Fibroblast of the conjunctiva (primary cell): ENCODE data around the gene OR52J3.
"Not testable (repeated sequence)": the region's sequence is repeated elsewhere in the genome, so short reads cannot be mapped to it uniquely, and the experiment has no call there.

ENCODE experiments used
- DNase-seq: peaks from one replicate; pipeline ENCODE4 v3.0.0-alpha.2; 2010; ENCODE audit warnings: low read depth

Gene OR52J3

DNA sequence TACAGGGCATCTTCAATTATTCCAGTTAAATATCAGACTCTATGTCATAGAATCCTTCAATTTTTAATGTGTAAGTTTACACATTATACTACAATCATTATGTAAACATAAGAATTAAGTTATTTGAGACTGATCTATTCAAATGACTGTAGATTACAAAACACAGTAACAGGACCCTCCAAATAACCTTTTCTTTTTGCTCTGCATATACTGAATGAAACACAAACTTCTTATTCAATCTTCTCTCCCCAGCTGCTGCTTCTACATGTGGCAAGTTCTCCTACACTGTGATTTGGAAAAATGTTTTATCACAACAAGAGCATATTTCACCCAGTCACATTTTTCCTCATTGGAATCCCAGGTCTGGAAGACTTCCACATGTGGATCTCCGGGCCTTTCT, at the start of gene OR52J3:
Gene OR52J3 (plus strand): TSS at position 301 of the 400 bp plus-strand sequence. CDS start 0 bp downstream, at position 301.
- no peak for DNase-seq

DNA sequence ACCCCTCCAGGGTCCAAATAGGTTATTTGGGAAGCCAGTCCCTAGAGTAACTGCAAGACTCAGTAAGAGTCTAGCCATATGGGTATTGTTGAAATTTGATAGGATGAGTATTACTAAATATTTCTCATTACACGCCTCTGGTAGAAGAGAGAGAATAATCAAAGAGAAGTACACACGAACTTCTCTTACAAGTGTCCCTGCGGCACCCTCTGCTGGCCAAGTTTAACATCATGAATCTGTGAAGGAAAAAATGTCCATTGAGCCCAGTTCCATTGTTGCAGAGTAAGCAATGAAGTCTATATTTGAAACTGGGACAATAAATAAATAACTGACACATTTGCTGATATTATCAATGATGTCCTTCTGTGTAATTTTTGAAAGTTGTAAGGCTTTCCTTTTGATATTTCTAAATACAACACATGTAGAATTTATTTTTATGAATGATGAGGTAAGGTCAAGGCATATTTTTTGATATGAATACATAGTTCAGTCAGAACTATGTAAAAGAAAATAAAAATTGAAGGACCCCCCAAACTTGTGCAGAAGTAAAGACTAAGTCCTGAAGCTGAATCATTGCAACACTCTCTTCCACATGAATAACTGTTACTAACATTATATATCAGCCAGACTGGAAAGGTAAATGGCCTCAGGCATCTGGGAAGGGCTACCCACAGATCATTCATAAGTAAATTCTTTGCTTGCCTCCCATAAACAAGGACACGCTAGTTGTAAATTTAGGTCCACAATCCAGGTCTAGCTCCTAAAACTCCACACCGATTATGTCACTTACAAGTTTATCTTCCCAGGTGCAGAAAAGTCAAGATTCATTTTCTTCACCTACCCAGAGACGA, 41.7 kb upstream of the OR52J3 start:
- peak; percentile 29 for DNase-seq

DNA sequence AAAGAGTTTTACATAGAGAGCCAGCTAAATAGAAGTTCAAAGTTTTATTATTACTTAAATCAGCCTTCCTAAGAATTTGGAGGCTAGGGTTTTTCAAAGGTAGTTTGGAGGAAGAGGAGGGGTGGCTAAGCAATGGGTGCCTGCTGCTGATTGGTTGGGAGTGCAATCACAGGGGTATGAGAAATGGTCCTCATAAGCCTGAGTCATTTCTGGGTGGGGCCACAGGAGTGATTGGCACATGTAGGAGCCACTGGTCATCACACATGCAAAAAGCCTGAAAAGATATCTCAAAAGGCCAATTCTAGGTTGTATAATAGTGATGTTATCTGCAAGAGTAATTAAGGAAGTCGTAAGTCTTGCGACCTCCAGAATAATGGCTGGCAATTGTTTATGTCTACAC, 38.8 kb upstream of the OR52J3 start:
- no peak for DNase-seq

DNA sequence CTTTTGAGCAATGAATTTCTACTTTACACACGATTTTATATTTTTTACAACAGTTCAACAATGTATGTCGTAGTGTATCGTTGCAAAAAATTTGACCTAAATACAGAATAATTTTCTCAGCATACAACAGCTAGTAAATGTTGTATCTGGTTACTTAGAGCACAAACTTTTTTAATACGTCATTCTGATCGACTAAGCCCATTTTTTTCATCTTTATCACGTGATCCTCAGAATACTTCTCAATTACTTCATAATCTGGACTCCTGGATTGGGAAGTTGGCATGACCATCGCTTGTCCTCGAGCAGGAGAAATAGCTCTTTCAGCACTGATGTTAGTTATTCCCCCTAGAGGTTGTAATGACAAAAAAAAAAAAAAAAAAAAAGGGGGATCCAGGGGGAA, 35.1 kb upstream of the OR52J3 start:
- DNase-seq: no peak

DNA sequence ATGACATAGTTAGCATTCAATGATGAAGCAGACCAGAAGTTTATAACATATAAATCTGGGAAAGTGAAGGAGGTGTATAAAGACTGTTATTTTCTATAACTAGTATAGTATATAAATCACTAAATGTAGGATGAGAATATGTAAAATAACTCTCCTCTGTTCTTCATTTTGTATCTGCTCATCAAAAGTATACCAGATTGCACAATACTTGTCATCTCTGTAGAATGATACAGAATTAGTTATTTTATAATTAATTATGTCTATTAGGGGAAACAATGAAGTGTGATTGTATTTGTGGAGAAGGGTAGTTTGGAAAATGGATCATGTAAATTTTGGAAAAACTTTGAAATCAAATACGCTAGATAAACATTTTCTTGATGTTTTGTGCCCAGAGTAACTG, 33.3 kb upstream of the OR52J3 start:
- DNase-seq: no peak

DNA sequence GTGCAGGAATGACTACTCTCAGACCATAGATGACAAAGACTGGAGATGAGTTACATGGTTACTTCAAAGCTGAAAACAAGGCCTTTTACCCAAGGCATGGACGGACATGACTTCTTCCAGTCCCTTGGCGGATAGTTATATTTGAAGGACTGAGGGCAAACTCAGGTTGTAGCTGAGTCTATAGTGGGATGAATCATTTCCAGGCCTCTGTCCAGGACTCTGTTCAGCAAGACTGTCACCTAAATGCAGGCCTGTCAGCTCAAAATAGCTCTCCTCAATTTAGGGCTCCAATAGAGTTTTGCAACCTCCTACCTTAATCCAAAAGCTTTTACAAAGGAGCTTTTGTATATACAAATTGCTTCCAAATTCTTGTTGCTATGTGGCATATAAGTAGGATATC, 24.3 kb upstream of the OR52J3 start:
- DNase-seq: no peak

DNA sequence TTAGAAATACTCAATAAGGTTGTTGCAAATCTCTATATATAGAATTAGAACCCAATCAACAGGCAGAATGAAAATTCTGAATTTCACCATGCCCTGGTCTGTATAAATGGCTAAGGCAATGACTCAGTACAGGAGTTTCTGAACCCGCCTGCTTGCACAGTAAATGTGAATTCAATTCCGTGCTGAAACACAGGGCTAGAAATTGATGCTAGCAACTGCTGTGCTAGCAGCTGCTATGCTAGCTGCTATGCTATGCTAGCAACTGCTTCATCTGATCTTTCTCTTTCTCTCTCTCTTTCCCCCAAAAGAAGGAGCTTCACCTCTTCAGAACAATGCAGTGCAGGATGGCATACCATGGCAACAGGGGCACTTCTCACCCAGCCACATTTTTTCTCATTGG, 9.7 kb upstream of the OR52J3 start:
- DNase-seq: no peak

DNA sequence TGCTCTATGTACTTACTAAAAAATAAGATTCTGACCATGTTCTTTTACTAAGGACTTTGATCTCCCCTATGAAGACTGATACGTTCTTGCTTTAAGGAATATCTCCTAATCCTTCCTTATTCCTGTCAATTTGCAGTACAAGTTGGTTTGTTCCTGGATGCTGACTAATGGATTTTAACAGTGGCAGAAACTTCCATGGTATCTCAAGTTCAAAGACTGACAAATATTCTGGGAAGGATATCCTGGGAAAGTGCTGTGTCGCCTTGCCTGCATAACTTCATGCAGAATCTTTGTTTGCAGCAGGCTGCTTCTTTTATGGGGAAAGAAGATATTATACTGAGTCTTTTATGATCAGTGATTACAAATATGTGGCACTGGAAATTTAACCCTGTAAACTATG, 8.4 kb upstream of the OR52J3 start:
- no peak for DNase-seq

DNA sequence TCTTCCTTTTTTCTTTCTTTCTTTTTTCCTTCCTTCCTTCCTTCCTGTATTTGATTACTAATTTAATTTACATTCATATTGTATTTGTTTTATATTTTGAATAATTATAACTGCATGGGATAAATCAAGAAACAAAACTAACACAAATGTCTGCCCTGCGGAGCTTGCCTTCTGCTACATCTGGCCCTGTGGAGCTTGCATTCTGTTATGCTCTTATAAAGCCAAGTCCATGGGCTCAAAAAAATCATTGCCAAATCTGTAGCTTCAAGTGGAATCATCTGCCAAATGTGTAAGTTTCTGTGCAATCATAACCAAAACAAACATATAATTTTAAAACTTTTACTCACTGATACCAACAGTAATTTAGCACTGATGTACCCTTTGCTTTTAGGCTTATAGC, 8.0 kb upstream of the OR52J3 start:
- no peak for DNase-seq

DNA sequence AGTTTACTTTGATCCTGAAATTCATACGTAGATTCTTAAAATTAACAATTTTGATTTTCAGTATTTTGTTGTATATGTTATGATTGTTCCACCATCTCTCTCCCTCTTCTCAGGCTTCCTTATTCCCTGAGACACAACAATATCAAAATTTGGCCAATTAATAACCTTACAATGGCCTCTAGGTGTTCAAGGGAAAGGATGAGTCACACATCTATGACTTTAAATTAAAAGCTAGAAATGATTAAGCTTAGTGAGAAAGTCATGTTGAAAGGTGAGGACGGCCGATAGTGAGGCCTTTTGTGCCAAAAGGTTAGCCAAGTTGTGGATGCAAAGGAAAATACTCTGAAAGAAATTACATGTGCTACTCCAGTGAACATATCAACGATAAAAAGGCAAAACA, 5.5 kb upstream of the OR52J3 start:
- no peak for DNase-seq

DNA sequence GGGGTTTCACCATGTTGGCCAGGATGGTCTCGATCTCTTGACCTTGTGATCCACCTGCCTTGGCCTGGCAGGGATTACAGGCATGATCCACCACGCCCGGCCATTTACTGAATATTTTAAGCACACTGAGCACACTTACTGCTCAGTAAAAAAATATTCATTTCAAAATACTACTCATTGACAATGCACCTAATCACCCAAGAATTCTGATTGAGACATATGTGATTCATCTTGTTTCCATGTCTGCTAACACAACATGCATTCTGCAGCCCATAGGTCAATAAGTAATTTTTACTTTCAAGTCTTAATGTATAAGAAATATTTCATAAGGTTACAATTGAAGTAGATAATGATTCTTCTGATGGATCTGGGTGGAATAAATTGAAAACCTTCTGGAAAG, 4.2 kb upstream of the OR52J3 start:
- no peak for DNase-seq

DNA sequence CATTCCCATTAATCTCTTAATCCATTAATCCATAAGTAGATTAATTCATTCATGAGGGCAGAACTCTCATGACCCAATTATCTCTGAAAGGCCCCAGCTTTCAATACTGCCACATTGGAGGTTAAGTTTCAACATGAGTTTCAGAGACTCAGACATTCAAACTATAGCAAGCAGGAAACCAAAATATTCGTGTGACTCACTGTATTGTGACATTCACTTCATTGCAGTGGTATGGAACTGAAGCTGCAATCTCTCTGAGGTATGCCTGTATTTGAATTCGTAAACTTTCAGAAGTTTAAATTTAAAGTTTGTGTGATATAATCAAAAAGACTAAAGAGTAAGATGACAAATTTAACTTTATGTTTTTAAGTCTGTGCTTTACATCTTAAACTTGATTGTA, 2.9 kb upstream of the OR52J3 start:
- DNase-seq: no peak

DNA sequence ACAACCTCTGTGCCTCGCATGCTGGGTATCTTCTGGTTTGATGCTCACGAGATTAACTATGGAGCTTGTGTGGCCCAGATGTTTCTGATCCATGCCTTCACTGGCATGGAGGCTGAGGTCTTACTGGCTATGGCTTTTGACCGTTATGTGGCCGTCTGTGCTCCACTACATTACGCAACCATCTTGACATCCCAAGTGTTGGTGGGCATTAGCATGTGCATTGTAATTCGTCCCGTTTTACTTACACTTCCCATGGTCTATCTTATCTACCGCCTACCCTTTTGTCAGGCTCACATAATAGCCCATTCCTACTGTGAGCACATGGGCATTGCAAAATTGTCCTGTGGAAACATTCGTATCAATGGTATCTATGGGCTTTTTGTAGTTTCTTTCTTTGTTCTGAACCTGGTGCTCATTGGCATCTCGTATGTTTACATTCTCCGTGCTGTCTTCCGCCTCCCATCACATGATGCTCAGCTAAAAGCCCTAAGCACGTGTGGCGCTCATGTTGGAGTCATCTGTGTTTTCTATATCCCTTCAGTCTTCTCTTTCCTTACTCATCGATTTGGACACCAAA, 516 bp downstream of the OR52J3 start:
- DNase-seq: no peak

DNA sequence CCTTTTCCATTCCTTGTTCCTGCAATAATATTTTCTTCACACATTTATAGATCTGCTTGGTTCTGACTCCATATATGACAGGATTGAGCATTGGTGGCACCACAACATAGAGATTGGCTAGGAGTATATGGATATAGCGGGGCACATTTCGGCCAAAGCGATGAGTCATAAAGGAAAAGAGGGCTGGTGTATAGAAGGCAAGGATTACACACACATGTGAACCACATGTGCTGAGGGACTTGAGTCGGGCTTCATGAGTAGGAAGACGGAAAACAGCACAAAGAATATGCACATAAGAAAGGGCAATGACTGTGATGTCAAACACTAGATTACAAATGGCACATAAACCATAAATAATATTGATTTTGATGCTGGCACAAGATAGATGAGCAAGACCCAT, 12.4 kb downstream of the OR52J3 start:
- not testable (repeated sequence) for DNase-seq

DNA sequence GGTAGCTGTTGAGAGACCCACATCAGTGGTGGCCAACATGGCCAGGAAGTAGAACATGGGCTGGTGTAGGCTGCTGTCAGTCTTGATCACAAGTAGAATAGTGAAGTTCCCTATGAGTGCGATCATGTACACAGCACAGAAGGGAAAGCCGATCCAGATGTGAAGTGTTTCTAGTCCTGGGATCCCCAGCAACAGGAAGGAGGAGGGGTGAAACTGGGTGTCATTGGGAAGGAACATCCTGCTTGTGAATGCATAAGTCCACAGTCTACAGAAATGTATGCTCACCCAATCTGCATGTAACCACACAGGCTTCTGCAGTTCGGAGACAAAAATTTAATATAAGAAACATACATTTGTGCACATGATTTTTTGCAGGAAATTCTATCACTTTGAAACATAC, 13.1 kb downstream of the OR52J3 start, which contains the start of gene OR52E2:
Gene OR52E2 (minus strand): TSS at position 237 of the 400 bp plus-strand sequence. CDS start 0 bp downstream, at position 237.
- DNase-seq: no peak

DNA sequence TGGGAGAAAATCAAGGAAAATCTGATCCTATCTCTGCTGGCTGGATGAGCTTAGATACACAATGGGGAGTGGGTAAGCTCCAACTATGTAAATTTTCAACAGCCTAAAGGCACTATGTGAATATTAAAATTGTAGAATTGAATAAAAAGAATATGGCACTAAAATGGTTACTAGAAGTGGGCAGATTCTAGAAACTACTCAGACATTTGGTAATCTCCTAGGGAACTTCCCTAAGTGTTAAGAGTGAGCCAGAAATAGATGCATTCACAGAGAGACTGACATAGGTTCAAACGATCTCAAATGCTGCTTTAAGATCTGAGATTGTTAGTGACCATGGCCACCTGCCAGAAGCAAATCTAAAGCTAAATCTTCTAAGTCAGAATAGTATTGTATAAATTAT, 18.7 kb downstream of the OR52J3 start:
- DNase-seq: no peak

DNA sequence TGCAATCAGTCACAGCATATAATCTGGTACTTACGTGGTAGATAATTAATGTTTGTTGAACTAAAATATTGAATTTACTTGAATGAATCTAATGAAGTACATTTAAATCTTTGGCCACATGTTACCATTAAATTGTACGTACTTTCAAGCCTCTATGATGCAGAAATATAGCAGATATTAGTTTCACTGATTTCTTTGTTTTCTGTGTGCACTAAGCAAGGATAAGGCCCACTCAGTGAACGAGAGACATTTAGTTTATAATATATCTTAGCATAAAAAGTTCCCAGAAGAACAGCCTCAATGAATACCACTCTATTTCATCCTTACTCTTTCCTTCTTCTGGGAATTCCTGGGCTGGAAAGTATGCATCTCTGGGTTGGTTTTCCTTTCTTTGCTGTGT, 22.9 kb downstream of the OR52J3 start, which contains the start of gene OR52E1:
Gene OR52E1 (plus strand): TSS at position 301 of the 400 bp plus-strand sequence.
- no peak for DNase-seq

DNA sequence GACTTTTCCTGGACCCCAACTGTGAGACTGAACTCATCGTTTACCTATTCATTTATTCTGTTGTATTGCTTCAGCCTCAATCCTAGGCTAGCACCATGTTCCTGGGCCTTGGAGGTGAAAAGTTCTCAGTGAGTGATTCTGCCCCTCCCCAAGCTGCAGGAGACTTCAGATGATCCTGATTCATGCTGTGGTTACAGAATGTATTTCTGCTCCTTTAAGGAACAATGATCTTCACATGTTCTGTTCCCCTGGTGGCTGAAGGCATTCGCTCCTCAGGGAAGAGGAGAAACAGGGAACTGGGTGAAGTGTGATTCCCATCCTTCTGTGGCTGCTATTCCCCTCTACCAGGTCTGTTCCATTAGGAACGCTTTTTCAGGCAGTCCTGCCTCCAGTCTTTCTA, 25.5 kb downstream of the OR52J3 start:
- DNase-seq: no peak

DNA sequence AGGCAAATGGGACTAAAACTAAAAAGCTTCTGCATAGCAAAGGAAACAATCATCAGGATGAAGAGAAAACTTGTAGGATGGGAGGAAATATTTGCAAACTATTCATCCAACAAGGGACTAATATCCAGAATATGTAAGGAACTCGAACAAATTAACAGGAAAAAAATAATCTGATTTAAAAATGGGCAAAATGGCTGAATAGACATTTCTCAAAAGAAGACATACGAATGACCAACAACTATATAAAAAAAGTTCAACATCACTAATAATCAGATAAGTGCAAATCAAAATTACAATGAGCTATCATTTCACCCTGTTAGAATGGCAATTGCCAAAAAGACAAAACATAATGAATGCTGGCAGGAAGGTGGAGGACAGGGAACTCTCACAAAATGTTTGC, 35.1 kb downstream of the OR52J3 start:
- DNase-seq: no peak

DNA sequence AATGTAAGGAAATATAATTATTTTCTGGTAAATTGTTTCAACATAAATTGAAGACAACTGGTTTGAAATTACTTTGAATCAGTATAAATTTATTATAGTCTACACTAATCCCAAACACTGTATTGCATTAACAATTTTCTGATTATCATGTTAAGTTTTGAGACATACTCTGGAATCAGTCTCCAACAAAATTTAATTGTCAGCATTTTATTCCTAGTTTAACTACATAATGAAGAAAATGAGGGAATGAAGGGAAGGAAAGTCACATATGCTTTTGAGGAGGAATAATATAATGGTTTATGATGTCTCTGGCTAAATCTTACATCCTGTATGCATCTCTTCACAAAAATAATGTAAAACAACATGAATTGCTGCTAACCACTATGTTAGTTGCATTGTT, 37.3 kb downstream of the OR52J3 start:
- DNase-seq: no peak

DNA sequence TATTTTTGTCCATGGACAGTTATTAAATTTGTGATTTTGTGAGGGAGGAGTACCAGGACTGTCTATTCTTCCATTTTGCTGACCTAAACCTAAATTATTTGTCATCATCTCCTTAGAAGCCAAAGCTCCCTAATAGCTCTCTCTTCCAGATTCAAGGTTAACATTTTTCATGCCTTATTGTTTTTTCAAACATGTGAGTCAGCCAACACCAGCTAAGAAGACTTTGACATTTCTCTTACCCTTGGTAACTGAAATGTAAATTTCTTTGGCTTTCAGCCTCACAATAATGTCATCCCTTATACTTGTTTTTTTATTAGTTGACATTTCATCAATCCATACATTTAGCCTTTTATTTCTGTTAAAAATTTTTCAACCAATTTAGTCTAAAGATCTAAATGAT, 42.2 kb downstream of the OR52J3 start:
- DNase-seq: no peak

DNA sequence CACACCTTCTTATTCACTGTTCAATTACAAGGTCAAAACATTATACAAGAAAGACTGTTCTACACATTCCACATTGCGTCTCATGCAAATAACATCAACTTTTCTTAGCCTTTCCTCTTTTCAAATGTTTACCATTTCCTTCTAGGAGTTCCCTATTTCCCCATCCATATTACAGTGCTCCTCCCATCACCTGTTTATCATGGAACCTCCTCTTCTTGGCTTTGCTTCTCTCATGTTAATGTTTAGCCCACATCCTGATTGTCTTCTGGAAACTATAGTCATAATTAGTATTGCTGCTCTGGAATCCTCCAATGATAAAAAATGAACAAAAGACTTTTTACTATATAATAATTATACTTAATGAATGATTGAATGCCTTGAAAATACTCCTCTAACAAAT, 44.3 kb downstream of the OR52J3 start:
- no peak for DNase-seq

DNA sequence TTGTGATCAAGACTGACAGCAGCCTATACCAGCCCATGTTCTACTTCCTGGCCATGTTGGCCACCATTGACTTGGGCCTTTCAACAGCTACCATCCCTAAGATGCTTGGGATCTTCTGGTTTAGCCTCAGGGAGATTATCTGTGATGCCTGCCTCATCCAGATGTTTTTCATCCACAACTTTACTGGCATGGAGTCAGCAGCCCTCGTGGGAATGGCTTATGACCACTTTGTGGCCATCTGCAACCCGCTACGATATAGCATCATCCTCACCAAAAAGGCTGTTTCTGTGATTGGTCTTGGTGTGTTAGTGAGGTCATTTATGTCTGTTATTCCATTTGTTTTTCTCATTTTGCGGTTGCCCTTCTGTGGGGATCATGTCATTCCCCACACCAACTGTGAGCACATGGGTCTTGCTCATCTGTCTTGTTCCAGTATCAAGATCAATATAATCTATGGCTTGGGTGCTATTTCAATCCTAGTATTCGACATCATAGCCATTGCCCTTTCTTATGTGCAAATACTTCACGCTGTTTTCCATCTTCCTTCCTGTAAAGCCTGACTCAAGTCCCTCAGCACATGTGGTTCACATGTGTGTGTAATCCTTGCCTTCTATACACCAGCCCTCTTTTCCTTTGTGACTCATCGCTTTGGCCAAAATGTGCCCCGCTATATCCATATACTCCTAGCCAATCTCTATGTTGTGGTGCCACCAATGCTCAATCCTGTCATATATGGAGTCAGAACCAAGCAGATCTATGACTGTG, 46.7 kb downstream of the OR52J3 start:
- no peak for DNase-seq
